ENCODE measurements around the gene HES5.

The HES5 gene

GRCh38 chr1:2514863-2515762 lies 14.9 kb downstream of the HES5 start:
- DNase-seq (ENCODE audit: low read depth): no peak

DNA sequence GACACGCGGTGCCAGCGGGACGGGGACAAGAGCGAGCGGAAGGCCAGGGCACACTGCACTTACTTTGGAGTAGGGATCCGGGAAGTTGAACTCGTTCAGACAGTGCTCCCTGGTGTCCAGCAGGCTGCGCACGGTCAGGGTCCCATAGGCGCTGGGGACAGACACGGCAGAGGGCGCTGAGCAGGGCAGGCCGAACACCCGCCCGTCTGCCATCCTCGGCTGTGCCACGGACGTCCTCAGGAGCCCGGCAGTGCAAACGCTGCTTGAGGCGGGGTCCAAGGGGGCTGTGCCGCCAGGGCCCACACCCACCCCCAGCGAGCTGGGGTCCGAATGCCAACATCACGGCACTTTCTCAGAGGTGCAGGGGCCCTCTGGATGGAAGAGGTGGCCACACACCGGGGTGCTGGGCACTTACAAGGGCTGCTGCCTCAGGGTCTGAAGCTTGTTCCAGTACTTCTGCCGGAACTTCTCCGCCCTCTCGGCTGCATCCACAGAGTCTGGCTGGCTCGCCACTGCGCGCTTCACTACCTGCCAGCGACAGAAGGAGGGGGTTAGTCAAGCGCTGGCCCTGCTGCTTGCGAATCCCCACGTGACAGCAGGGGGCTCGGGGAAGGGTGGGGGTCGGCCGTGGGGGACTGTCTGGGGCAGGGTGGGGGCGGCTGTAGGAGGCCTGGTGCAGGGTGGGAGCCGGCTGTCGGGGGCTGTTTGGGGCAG lies 16.0 kb downstream of the HES5 start:
- no peak for DNase-seq (ENCODE audit: low read depth)

- no peak for DNase-seq (ENCODE audit: low read depth)
Observed at GRCh38 chr1:2512862-2513421, 17.1 kb downstream of the HES5 start.

- DNase-seq (ENCODE audit: low read depth): no peak
Observed at GRCh38 chr1:2510366-2511155, 19.5 kb downstream of the HES5 start.

DNA sequence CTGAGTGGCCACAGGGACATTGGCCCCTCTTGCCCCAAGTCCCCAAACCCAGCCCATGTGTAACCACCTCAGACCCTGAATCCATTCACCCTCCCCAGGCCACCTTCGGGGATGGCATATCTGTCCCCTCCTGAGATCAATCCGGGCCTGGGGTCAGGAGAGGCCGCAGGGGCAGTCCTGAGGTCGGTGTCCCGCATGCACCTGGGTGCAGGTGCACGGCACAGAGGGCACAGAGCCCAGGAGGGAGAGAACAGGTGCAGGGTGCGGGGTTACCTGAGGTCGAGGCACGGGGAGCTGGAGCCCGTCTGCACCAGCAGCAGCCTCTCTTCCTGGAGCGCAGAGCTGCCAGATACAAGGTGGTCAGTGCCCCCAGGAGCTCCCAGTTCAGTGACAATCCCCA lies 20.5 kb downstream of the HES5 start:
- DNase-seq (ENCODE audit: low read depth): no peak

GRCh38 chr1:2508751-2509150 lies 21.3 kb downstream of the HES5 start:
- DNase-seq (ENCODE audit: low read depth): no peak

GRCh38 chr1:2508180-2508579 lies 21.9 kb downstream of the HES5 start:
- no peak for DNase-seq (ENCODE audit: low read depth)

GRCh38 chr1:2507744-2508155 lies 22.3 kb downstream of the HES5 start:
- DNase-seq (ENCODE audit: low read depth): no peak

DNA sequence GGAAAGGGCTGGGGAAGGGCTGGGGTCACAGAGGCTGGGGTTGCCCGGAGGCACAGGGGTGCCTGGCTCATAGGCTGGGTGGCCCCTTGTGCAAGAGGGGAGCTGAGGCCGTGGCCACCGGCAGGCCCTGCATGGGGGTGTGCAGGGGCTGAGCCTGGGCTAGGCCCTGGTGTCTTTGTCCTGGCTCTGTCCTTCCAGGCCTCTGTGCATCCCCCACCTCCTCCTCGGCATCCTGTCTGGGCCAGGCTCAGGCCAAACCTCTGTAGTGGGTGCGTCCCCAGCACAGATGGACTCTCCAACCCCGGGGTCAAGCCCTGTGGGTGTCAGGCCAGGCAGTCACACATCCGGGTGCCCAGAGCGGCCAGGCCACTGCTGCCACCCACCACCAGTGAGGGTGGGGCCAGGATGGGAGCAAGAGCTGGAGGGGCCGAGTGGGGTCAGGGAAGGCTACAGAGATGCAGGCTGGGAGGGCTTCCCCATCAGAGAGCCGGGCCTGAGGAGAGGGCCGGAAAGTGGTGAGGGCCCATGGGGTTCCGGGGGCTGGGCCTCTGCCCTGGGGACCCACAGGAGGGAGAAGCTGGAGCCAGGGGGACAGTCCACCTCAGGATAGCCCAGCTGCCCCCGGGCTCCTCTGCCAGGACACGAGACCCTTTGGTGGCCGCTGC lies 23.0 kb downstream of the HES5 start:
- DNase-seq (ENCODE audit: low read depth): no peak

GRCh38 chr1:2506007-2506860 lies 23.8 kb downstream of the HES5 start:
- DNase-seq (ENCODE audit: low read depth): no peak

DNA sequence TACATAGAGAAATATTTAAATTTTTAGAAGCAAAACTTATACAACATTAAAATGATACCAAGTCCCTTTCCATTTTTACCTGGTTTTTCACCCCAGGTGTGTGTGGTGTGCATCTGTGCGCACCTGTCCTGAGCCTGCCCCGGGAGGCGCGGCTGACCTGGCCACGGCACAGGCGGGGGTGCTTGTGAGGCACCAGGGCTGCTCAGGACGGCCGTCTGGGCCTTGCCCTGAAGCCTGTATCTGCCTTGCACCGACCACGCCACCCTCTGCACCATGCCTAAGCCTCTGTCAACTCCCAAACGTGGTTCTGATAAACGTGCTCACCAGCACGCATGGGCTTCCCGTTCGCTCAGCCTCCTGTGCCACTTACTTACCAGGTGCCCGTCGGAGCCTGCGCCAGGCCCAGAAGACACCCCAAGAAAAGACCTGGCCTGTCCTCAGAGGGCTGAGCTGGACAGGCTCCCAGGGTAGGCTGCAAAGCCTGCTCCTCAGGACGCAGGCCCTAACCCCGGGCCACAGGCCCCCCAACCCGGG lies 24.5 kb downstream of the HES5 start:
- no peak for DNase-seq (ENCODE audit: low read depth)

DNA sequence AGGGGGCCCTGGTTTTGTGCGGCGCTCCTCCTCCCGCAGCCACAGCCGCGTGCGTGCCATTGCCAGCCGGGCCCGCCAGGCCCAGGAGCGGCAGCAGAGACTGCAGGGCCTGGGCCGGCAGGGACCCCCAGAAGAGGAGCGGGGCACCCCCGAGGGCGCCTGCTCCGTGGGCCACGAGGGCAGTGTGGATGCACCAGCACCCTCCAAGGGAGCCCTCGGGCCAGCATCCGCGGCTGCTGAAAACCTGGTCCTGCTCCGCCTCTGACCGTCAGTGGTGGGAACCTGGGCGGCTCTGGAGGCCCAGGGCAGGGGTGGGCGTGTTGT lies 25.2 kb downstream of the HES5 start:
- DNase-seq (ENCODE audit: low read depth): no peak

- DNase-seq (ENCODE audit: low read depth): no peak
Observed at GRCh38 chr1:2504225-2504948, 25.7 kb downstream of the HES5 start.

DNA sequence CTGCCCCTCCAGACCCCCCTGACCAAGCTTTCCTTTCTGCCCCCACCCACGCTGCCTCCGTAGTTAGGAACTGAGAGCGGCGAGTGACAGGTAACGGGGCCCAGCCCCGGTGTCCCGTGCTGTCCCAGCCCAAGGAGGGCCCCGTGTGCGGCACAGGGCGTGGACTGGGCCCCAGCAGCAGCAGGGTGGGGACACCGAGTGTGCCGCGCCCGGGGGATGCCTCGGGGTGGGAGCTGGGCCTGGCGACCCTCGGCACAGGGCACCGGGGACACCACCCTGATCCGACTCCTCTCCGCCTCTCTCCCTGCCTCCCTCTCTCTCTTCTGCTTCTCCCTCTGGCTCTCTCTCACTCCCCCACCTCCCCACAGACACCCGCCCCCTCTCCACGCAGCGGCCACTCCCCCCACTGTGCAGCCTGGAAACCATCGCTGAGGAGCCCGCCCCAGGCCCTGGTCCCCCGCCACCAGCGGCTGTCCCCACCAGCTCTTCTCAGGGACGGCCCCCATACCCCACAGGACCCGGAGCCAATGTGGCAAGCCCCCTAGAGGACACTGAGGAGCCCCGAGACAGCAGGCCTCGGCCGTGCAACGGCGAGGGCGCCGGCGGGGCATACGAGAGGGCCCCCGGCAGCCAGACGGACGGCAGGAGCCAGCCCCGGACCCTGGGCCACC lies 26.4 kb downstream of the HES5 start:
- no peak for DNase-seq (ENCODE audit: low read depth)

DNA sequence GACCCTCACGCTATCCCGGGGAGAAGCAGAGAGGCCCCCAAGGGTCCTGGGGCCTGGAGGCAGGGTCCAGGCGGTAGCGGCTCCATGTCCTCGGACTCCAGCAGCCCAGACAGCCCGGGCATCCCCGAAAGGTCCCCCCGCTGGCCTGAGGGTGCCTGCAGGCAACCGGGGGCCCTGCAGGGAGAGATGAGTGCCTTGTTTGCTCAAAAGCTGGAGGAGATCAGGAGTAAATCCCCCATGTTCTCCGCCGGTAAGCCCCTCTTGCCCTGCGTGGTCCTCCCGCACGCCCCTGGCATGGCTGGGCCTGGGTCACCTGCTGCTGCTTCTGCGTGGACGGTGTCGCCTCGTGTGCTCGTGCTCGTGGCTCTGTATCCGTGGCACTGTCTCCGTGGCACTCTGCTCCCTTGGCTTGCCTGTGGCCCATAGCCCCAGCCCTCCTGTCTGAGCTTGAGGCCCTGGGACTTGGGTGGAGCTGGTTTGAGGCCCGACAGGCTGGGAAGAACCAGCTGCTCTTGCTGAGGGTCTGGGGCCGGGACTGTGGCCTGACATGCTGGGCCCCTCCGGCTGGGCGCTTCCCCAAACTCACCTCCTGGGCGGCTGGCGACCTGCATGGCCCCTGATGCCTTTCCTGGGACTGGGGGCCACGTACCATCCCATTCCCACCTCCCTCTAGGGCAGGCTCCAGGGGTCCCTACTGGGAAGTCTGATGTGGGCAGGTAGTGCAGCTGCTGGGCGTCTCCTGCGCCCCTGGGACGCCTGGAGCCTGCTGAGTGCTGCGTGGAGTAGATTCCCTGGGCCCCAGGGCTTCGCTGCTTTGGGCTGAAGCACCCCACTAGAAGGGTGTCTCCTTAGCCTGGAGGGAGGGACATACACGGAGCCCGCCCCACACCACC lies 27.2 kb downstream of the HES5 start:
- DNase-seq (ENCODE audit: low read depth): no peak

DNA sequence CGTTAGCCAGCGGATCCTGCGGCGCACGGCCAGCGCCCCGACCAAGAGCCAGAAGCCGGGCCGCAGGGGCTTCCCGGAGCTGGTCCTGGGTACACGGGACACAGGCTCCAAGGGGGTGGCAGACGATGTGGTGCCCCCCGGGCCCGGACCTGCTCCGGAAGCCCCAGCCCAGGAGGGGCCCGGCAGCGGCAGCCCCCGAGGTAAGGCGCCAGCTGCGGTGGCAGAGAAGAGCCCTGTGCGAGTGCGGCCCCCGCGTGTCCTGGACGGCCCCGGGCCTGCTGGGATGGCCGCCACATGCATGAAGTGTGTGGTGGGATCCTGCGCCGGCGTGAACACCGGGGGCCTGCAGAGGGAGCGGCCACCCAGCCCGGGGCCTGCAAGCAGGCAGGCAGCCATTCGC lies 27.9 kb downstream of the HES5 start:
- no peak for DNase-seq (ENCODE audit: low read depth)

GRCh38 chr1:2501820-2502119 lies 28.3 kb downstream of the HES5 start:
- DNase-seq (ENCODE audit: low read depth): no peak

GRCh38 chr1:2501041-2501819 lies 28.8 kb downstream of the HES5 start:
- no peak for DNase-seq (ENCODE audit: low read depth)

Data from stimulated activated CD8-positive, alpha-beta memory T cell treated with anti-CD3 and anti-CD28 coated beads, Interleukin-4, amount 100 ng/mL, for 24 hours (primary cell).